Islet of Langerhans (tissue), 1 donor: ENCODE results near the gene GAA.
"Not testable (repeated sequence)": the region's sequence is repeated elsewhere in the genome, so short reads cannot be mapped to it uniquely, and the experiment has no call there.

ENCODE experiments used
- FAIRE-seq: peaks from one replicate; lab custom pipeline; 2011; peaks lifted over from hg19 to GRCh38; lab: Jason Lieb, UNC

GAA gene

DNA sequence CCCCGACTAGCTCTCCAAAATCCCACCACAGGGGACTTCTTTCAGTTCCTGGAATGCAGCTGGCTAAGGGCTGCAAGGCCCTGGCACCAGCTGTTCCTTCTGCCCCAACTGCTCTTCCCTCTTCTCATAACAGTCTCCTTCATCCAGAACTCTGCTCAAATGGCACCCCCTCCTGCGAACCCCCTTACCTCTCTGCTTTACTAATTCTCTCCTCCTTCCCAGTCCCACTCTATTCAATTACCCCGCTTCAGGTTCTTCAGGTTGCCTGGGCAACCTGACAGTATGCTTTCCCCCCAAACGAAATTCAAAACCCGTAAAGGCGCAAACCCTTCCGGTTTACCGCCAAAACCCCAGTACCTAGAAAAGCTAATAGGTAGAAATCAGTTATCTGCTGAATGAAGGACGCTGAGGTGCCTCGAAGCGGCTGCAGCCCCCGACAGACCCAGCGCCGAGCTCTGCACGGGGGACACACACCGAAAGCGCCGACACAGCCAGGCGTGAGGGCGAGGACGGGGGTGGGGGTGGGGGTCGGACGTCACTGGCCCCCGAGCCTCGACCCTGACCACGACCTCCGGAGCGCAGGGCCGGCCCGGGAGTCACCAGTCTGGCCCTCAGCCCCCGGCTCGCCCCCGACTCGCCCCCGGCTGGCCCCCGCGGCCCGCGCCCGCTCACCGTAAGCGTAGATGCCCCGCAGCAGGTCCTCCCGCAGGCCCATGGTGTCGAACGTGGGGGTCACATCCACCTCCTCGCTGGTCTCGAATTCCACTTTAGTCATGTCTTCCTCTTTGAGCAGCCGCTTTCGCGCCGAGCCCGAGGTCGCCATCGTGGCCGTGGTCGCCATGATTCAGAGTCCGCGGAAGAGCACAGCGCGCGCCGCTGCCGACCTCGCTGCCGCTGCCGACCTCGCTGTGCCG lies 45.0 kb downstream of the GAA start:
- no peak for FAIRE-seq

DNA sequence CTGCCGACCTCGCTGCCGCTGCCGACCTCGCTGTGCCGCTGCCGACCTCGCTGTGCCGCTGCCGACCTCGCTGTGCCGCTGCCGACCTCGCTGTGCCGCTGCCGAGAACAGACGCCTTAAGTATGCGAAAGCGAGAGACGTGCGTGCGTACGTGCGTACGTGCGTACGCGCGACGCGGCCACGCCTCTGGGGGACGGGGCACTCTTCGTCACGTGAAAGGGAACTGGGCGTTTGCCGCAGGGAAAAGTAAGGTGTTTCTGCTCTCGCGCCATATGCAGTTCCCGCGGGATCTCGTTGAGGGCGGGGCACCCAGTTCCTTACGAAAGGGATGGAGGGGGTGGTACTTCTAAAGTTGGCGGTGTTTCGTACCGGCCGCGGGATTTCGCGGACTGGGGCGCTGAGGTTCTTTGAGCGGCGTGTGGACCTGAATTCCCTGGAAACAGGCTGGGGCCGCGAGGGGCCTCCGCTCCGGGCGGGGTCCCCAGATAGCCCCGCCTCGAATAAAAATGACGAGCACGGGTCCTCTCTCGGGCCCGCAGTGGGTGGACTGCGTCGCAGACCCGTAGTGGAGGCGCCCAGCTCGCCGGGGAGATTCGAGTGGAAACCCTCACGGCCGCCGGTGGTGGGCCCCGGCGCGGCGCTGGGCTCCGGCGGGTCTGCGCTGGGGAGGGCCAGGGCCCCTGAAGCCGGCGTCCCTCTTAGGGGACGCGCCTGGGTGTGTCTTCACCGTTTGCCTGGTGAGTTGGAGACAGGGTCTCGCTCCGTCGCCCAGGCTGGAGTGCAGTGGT lies 45.8 kb downstream of the GAA start, which contains the start of gene EIF4A3:
EIF4A3 (minus strand) TSS at position 94 of the 788 bp plus-strand sequence. CDS start 167 bp downstream, outside the sequence.
- FAIRE-seq: peak; percentile 92

DNA sequence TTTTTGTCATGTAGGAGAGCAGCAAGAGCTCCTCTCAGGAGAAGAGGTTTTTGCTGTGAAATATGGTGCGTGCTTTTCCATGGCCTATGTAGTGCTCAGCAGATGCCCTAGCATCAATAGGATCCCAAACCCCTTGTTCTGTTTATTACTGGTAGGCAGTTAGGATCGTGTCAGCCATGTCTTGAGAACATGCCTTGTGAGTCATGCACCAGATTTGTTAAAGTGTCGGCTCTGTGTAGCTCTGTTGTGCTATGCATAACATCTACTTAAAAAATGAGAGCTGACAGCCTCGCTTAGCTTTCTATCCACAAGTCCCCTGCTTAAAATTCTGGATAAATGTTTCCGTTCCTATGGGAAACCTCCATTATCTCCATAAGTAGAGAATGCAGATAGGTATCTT lies 50.0 kb downstream of the GAA start:
- no peak for FAIRE-seq

DNA sequence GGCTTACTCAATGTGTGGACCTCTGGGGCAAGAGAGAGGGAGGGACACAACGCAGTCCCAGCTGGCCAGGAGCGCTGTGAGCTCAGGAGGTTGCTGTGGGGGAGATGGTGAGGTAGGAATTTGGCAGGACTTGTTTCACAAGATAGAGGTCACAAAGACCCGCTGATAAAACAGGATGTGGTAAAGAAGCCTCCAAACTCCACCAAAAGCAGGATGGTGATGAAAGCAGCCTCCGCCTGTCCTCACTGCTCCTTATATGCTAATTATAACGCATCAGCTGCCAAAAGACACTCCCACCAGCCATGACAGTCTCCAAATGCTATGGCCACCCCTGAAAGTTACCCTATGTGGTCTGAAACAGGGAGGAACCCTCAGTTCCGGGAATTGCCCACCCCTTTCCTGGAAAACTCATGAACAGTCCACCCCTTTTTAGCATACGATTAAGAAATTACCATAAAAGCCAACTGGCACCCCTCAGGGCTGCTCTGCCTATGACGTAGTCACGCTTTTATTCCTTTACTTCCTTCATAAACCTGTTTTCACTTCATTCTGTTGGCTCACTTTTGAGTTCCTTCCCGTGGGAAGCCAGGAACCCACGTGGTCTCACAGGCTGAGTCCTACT lies 50.8 kb downstream of the GAA start:
- FAIRE-seq: no peak

DNA sequence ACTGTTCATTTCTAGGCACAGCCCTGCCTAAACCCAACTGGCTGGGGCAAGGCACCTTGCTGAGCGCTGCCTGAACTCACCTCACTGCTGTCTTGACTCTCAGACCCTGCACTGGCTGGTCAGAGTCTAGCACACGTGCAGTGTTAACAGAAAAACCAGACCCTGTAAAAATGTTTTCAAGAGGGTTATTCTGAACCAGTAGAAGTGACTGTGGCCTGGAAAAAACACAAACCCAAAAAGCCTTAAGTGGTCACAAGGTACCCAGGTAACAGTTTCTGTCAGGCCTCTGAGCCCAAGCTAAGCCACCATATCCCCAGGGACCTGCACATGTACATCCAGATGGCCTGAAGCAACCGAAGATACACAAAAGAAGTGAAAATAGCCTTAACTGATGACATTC lies 51.6 kb downstream of the GAA start:
- FAIRE-seq: no peak

DNA sequence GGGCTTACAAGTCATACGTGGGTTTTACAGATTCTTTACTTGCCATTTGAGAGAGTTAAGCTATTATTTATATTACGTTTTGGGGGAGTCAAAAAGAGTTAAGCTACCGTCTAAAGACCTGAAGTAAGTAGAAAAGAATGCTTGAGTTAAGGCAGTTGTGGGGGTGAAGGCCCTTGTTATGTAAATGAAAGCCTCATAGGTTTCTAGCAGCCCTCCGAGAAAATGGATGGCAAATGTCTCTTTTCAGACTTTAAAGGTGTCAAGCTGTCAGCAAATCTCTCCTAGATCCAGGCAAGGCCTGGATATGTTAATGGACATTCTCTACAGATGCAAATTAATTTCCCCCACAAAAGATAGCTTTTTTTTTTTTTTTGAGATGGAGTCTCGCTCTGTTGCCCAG lies 52.8 kb downstream of the GAA start:
- no peak for FAIRE-seq

DNA sequence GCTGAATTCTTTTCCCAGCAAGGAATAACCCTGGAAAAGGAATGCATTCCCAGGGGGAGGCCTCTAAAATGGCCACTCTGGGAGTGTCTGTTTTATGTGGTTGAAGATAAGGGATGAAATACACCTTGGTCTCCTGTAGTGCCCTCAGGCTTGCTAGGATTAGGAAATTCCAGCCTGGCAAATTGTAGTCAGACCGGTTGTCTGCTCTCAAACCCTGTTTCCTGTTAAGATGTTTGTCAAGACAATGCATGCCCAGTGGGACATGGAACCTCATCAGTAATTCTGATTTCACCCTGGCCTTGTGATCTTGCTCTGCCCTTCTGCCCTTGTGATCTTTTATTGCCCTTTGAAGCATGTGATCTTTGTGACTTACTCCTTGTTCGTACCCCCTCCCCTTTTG lies 54.2 kb downstream of the GAA start:
- not testable (repeated sequence) for FAIRE-seq

DNA sequence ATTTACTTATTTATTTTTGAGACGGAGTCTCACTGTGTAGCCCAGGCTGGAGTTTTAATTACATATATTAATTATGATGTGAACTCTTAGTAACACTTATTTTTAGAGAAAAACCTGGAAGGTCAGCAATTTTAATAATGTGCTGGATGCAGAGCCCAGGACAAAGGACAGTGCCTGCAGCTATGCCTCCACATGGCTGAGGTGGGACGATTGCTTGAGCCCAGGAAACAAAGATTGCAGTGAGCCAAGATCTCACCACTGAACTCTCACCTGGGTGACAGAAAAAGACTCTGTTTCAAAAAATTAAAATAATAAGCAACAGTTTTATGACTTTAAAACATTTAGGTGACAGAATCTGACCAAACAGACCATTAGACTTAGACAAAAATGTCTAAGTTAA lies 57.5 kb downstream of the GAA start:
- no peak for FAIRE-seq

DNA sequence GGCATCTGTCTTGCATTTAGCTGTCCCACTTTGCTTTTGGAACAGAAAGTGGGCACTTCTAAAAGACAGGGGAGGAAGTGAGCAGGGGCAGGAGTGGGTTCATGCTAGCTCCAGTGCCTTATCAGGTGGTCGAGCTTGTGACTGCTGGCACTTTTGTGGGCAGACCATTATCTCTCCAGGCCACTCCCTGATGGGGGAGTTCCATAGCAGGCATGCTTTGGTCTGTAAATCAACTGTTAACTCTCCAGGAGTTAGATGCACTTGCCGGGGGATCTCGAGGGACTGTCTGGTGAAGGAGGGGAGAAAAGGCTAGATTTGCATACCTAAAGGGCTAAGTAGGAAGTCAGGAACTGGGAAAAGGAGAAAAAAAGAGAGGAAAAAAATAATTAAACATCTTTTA lies 59.2 kb downstream of the GAA start:
- FAIRE-seq: no peak

DNA sequence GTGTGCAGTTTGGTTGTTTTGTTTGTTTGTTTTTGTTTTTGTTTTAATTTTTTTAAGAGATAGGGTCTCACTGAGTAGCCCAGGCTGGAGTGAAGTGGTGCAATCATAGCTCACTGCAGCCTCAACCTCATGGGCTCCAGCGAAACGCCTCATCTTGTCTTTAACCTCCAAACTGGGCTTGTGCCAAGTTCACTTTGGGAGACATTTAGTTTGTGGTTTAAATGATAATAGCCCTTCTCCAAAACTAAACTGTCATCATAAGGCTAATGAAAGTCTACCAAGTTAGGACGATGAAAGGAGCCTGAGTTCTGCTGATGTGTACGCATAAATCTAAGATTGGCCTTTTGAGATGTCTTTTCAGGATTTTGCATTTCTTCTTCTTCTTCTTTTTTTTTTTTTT lies 62.0 kb downstream of the GAA start:
- no peak for FAIRE-seq

DNA sequence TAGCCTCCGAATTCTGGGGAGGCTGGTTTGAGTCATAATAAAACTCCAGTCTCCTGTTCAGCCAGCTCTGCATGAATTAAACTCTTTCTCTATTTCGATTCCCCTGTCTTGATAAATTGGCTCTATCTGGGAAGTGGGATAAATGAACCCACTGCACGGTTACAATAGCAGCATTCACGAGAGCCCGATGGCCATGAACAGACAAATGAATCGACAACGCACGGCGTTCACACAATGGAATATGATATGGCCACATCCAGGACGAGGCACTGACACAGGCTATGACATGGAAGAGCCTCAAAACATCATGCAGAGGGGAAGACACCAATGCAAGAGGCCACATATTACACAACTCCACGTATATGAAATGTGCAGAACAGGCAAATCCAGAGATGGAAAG lies 62.8 kb downstream of the GAA start:
- no peak for FAIRE-seq

DNA sequence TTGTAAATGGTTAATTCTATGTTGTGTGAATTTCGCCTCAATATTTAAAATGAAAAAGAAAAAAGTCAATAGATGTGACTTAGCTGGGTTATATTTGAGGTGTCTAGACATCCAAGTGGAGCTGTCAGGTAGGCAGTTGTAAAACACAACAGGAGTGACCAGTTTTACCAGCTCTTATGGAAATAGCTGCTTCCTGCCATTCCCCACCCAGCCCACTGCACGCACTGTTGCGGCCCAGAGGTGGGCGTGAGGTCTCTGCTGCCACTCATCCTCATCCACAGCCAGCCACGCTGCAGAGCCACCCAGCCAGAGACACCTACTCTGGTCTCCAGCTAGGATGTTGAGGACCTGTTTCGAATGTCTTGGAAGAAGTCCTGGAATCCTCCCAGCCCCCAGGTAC lies 65.1 kb downstream of the GAA start:
- no peak for FAIRE-seq

DNA sequence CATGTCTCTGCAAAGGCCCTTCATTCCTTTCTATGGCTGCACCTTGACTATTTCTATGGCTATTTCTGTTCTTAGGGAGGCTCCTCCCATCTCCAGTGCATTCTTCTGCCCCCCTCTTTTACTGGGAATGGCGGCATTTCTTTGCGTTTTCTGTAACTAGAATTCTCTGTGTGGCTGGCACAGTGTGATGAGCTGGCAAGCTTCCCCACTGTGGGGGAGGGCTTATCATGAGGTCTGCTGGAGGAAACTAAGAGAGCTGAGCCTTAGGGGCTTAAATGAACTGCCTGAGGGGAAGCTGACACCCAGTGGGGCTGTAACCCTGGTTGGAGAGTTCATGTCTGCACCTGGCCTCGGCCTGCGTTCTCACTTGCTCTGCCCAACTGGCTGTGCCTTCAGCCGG lies 67.0 kb downstream of the GAA start:
- FAIRE-seq: no peak

DNA sequence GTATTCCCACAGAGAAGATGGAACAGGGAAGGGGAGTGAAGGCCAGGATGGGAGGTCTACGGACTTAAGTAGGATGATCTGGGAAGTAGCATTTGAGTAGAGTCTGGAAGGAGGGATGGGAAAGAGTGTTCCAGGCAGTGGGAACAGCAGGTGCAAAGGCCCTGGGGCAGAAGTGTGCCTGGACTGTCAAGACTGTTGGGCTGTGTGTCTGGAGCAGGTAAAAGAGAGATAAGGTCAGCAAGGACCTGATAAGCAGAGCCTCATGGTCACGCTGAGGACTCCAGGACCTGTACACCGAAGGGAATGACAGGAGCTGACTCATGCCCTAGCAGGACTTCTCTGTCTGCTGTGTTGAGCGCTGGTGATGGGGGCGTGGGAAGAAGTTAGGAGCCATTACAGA lies 67.7 kb downstream of the GAA start:
- no peak for FAIRE-seq
